SK-N-MC (cell line): ENCODE results near the gene MAP7.

Experiments
- DNase-seq: peaks from one replicate; pipeline ENCODE4 v3.0.0-alpha.2; 2011; ENCODE audit warnings: low read depth, low spot score
- H3K27ac ChIP-seq: fragments of 200-600 bp; sonication (generic); 2 replicates; pipeline ENCODE4 v1.5.1; 2016; ENCODE audit warnings: mixed run types
- H3K36me3 ChIP-seq: fragments of 200-600 bp; sonication (generic); 2 replicates; pipeline ENCODE4 v1.6.1; 2017; ENCODE audit warnings: antibody characterized with exemption, low read length, mixed read lengths; ENCODE audit not compliant: insufficient read depth
- H3K4me3 ChIP-seq: fragments of 200-600 bp; sonication (generic); 2 replicates; pipeline ENCODE4 v1.5.1; 2016
- H3K9ac ChIP-seq: fragments of 200-600 bp; sonication (generic); 2 replicates; pipeline ENCODE4 v1.8.0; 2017; ENCODE audit warnings: mixed run types, mixed read lengths; ENCODE audit not compliant: insufficient read length
- H3K9me3 ChIP-seq: fragments of 200-600 bp; sonication (generic); 2 replicates; pipeline ENCODE4 v1.6.1; 2017; ENCODE audit warnings: low read depth, mild to moderate bottlenecking, antibody characterized with exemption, low read length, moderate library complexity, mixed read lengths
- EZH2 ChIP-seq: fragments of 200-600 bp; sonication (generic); IDR thresholded peaks from one replicate; pipeline ENCODE4 v1.6.1; 2017; ENCODE audit warnings: antibody characterized with exemption
- FOXP2 ChIP-seq: optimal IDR thresholded peaks from 2 replicates; pipeline ENCODE3; 2011; ENCODE audit warnings: mild to moderate bottlenecking, moderate library complexity; ENCODE audit not compliant: insufficient read depth; ENCODE audit errors: extremely low read length, control extremely low read depth
- POLR2AphosphoS5 ChIP-seq: IDR thresholded peaks from 2 replicates; pipeline ENCODE4 v1.6.1; 2012; ENCODE audit warnings: mild to moderate bottlenecking, low read depth, low read length, borderline replicate concordance

MAP7 gene

GRCh38 chr6:136568129-136568528 lies 17.9 kb upstream of the MAP7 start:
- Histone ChIP-seq H3K27ac (no peak overlapping the region), H3K36me3 (peaks cover 24% of the 10 kb centered on the region), H3K9ac (no peak overlapping the region), H3K4me3 (no peak overlapping the region), H3K9me3 (no peaks in the 10 kb centered on the region; the same call in 1 of the 2 replicates)
- TF ChIP-seq FOXP2: no peak
- no peak for DNase-seq

DNA sequence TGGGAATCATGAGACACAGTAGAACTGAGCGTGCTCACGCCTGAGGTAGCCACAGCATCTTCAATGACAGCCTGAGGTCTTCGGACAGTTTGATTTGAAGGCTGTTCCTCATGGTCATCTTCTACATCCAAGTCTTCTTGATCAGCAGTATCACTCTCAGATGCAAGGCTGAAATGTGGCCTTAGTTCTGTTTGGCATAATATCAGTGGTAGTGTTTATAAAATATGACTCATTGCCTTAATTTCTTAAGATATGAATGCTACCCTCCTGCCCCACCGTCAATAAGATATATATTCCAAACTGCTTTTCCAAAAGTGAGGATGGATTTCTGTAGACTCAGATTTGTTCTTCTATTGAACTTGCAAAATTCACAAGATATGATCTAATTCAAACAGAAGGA lies 17.5 kb upstream of the MAP7 start:
- Histone ChIP-seq H3K4me3 (peak overlapping the region; percentile 56; the same call in 1 of the 2 replicates), H3K27ac (no peak overlapping the region)
- no peak for TF ChIP-seq POLR2AphosphoS5
- TF ChIP-seq EZH2: no peak
- TF ChIP-seq FOXP2: no peak

GRCh38 chr6:136566851-136567250 lies 16.6 kb upstream of the MAP7 start:
- H3K9me3 ChIP-seq: no peaks in the 10 kb centered on the region; the same call in 1 of the 2 replicates
- TF ChIP-seq FOXP2 (no peak), POLR2AphosphoS5 (peak; percentile 76; the same call in 1 of the 2 replicates), EZH2 (no peak)
- H3K36me3 ChIP-seq: peaks cover 22% of the 10 kb centered on the region
- no peak overlapping the region for H3K9ac ChIP-seq
- DNase-seq: peak; percentile 82
- H3K27ac ChIP-seq: peak overlapping the region; percentile 82
- peak overlapping the region; percentile 56 for H3K4me3 ChIP-seq

More for the DNA sequence above, 17.5 kb upstream of the MAP7 start:
- peaks cover 24% of the 10 kb centered on the region for H3K36me3 ChIP-seq
- no peaks in the 10 kb centered on the region; the same call in 1 of the 2 replicates for H3K9me3 ChIP-seq
- H3K9ac ChIP-seq: no peak overlapping the region
- DNase-seq: no peak

- Histone ChIP-seq H3K9ac (no peak overlapping the region), H3K27ac (peak overlapping the region; percentile 82; the same call in 1 of the 2 replicates), H3K9me3 (no peaks in the 10 kb centered on the region; the same call in 1 of the 2 replicates), H3K36me3 (peaks cover 15% of the 10 kb centered on the region), H3K4me3 (no peak overlapping the region)
- no peak for TF ChIP-seq FOXP2
- no peak for TF ChIP-seq EZH2
- no peak for TF ChIP-seq POLR2AphosphoS5
- no peak for DNase-seq
These were observed 15.8 kb upstream of the MAP7 start for GRCh38 chr6:136566007-136566487.

GRCh38 chr6:136564180-136564579 lies 14.0 kb upstream of the MAP7 start:
- TF ChIP-seq FOXP2: no peak
- TF ChIP-seq EZH2: no peak
- no peak for TF ChIP-seq POLR2AphosphoS5
- no peak overlapping the region for H3K9ac ChIP-seq
- peaks cover 12% of the 10 kb centered on the region for H3K36me3 ChIP-seq
- H3K27ac ChIP-seq: no peak overlapping the region
- H3K9me3 ChIP-seq: no peaks in the 10 kb centered on the region
- H3K4me3 ChIP-seq: no peak overlapping the region
- DNase-seq: no peak

DNA sequence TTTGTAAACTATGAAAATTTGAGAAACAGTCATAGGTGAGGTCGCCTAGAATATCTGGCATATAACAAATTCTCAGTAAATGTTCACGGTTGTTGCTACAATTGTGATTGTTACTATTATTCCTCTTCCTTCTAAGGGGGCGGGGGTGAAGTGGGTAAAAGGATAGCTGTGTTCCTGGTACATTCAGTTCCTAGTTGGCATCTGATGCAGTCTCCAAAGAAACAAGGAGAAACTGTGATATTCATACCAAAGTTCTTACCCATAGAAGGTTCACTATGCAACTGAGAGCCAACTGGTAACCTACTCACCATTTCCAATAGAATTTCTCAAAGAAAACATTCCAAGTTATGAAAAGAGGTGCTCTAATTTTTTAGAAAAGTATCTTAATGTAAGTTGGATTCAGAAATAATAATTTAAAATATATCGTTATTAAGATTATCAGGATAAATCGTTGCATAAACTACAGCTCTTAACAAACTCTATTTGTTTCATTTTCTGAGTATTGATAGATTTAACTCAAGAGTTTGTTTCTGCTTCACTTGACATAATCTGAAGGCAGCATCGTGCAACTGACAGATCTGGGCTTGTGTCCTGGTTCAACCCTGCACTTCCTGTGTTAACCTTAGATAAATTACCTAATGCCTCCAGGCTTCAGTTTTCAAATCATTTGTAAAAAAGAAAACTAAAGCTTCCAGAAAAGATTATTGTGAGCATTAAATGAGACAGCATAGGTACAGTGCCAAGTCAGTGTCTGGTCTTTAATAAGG lies 13.3 kb upstream of the MAP7 start:
- H3K27ac ChIP-seq: no peak overlapping the region
- H3K4me3 ChIP-seq: no peak overlapping the region
- TF ChIP-seq EZH2 (no peak), FOXP2 (no peak), POLR2AphosphoS5 (no peak)

DNA sequence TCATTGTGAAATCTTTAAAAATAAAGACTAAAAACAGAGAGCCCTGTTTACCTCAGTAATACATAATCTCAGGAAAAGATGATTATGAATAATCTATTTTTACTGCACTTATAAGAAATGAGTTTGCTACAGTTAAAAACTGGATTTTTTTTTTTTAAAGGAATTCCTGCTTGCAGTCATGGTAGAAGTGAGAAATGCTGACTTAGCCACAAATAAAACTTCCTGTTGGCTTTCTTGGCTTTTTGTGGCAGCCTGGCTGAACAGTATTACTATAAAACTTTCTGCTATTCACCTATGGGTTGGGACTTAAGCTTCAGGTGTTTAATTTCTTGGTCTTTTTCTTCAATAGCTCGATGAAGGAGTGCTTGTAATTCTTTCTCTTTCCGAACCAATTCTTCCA lies 12.0 kb upstream of the MAP7 start:
- Histone ChIP-seq H3K27ac (no peak overlapping the region), H3K9ac (no peak overlapping the region), H3K4me3 (no peak overlapping the region), H3K36me3 (peaks cover 17% of the 10 kb centered on the region), H3K9me3 (no peaks in the 10 kb centered on the region)
- TF ChIP-seq POLR2AphosphoS5 (no peak), FOXP2 (no peak), EZH2 (no peak)
- DNase-seq: no peak

More for the DNA sequence above, 13.3 kb upstream of the MAP7 start:
- H3K9ac ChIP-seq: no peak overlapping the region
- DNase-seq: no peak
- H3K9me3 ChIP-seq: no peaks in the 10 kb centered on the region
- peaks cover 15% of the 10 kb centered on the region for H3K36me3 ChIP-seq

DNA sequence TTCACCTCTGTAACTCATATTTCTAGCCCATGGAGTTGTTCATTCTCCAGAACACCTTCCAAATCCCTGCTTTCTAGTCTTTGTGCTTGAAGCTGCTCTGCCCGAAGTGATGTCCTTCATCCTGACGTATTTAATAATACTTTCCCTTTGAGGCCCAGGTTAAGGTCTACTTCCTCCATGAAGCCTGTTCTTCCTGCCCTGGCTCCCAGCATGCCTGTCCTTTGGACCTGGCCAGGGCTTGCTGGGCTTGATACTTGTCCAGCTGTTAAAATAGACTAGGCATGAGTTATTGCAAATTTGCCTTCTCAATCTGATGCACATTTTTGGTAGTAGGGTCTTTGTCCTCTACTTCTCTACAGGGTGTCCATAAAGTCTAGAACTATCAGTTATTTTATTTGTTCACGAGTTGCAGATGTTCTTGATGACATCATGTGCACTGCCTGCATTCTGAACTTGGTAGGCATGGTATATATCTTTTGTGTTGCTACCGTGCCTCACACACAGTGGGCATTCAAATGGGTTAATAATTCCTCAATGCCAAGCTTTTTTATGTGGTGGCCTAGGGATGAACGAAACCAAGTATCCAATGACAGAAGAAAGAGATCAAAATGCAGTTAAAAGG lies 3.1 kb upstream of the MAP7 start:
- H3K9ac ChIP-seq: no peak overlapping the region
- no peaks in the 10 kb centered on the region for H3K9me3 ChIP-seq
- no peak for TF ChIP-seq POLR2AphosphoS5
- no peak for TF ChIP-seq EZH2
- no peak for TF ChIP-seq FOXP2
- H3K4me3 ChIP-seq: no peak overlapping the region
- DNase-seq: no peak
- no peak overlapping the region for H3K27ac ChIP-seq
- peaks cover 9% of the 10 kb centered on the region; the same call in 1 of the 2 replicates for H3K36me3 ChIP-seq
